HAP-1 (cell line): ENCODE measurements around the gene ARHGAP20.
"Not testable (repeated sequence)": the region's sequence is repeated elsewhere in the genome, so short reads cannot be mapped to it uniquely, and the experiment has no call there.

Source experiments
- DNase-seq, 2 experiments: peaks; one replicate each; pipeline ENCODE4 v3.0.0-alpha.2; 2016 to 2020; ENCODE audit warnings: low spot score in 2 of 2
- H3K27me3 ChIP-seq: fragments of 250-450 bp; sonication (Bioruptor Pico); 2 replicates; pipeline ENCODE4 v1.5.1; 2020; ENCODE audit warnings: low read depth, mild to moderate bottlenecking, moderate library complexity
- H3K36me3 ChIP-seq: fragments of 250-450 bp; sonication (Bioruptor Pico); replicated peaks from 2 replicates; pipeline ENCODE4 v1.5.1; 2020; ENCODE audit warnings: mild to moderate bottlenecking
- H3K4me1 ChIP-seq: fragments of 250-450 bp; sonication (Bioruptor Pico); 2 replicates; pipeline ENCODE4 v1.5.1; 2020; ENCODE audit warnings: mild to moderate bottlenecking
- H3K4me3 ChIP-seq: fragments of 250-450 bp; sonication (Bioruptor Pico); 2 replicates; pipeline ENCODE4 v1.5.1; 2020; ENCODE audit warnings: mild to moderate bottlenecking, moderate library complexity
- H3K9me3 ChIP-seq: fragments of 250-450 bp; sonication (Bioruptor Pico); 2 replicates; pipeline ENCODE4 v1.5.1; 2020; ENCODE audit warnings: mild to moderate bottlenecking, moderate library complexity
- in situ Hi-C: fragments of 300-500 bp; cut with MboI; formaldehyde crosslinking; loops from 3 replicates; pipeline ENCODE4 v1.14.3; 2020; ENCODE audit warnings: low sequenced_read_pairs, inconsistent platforms, mixed read lengths

The ARHGAP20 gene

GRCh38 chr11:110621826-110622225 lies 90.4 kb downstream of the ARHGAP20 start:
- Histone ChIP-seq H3K27me3 (no peaks in the 10 kb centered on the region), H3K4me3 (no peak overlapping the region), H3K36me3 (no peaks in the 10 kb centered on the region), H3K4me1 (no peaks in the 10 kb centered on the region), H3K9me3 (no peaks in the 10 kb centered on the region)
- in situ Hi-C loops = no loop called here
- no peak for DNase-seq

- DNase-seq, H3K4me3 ChIP-seq, H3K27me3 ChIP-seq, H3K9me3 ChIP-seq, H3K36me3 ChIP-seq, H3K4me1 ChIP-seq, in situ Hi-C loops: not testable (repeated sequence)
Observed at GRCh38 chr11:110619366-110619765, 92.9 kb downstream of the ARHGAP20 start.

GRCh38 chr11:110614031-110614430 lies 98.2 kb downstream of the ARHGAP20 start:
- no peak overlapping the region for H3K4me3 ChIP-seq
- H3K4me1 ChIP-seq = no peaks in the 10 kb centered on the region
- peaks cover 4% of the 10 kb centered on the region for H3K27me3 ChIP-seq
- in situ Hi-C loops = no loop called here
- no peaks in the 10 kb centered on the region for H3K9me3 ChIP-seq
- DNase-seq = no peak
- H3K36me3 ChIP-seq = no peaks in the 10 kb centered on the region

GRCh38 chr11:110613197-110613918 lies 98.9 kb downstream of the ARHGAP20 start:
- no peak for DNase-seq
- in situ Hi-C loops = no loop called here
- no peak overlapping the region for H3K4me3 ChIP-seq
- no peaks in the 10 kb centered on the region for H3K9me3 ChIP-seq
- H3K27me3 ChIP-seq = peaks cover 4% of the 10 kb centered on the region
- H3K4me1 ChIP-seq = no peaks in the 10 kb centered on the region
- H3K36me3 ChIP-seq = no peaks in the 10 kb centered on the region

GRCh38 chr11:110606415-110606814 lies 105.8 kb downstream of the ARHGAP20 start:
- Histone ChIP-seq H3K36me3 (no peaks in the 10 kb centered on the region), H3K4me3 (no peak overlapping the region), H3K27me3 (no peaks in the 10 kb centered on the region; the same call in 1 of the 2 replicates), H3K4me1 (no peaks in the 10 kb centered on the region), H3K9me3 (no peaks in the 10 kb centered on the region)
- no peak for DNase-seq
- in situ Hi-C loops = no loop called here

GRCh38 chr11:110601936-110602335 lies 110.3 kb downstream of the ARHGAP20 start:
- no peak for DNase-seq
- in situ Hi-C loops = no loop called here

GRCh38 chr11:110600322-110600721 lies 111.9 kb downstream of the ARHGAP20 start:
- H3K4me3 ChIP-seq = no peak overlapping the region
- H3K4me1 ChIP-seq = no peaks in the 10 kb centered on the region
- no peak for DNase-seq
- in situ Hi-C loops = no loop called here
- H3K27me3 ChIP-seq = no peaks in the 10 kb centered on the region
- no peaks in the 10 kb centered on the region for H3K9me3 ChIP-seq
- no peaks in the 10 kb centered on the region for H3K36me3 ChIP-seq

More at GRCh38 chr11:110601936-110602335, 110.3 kb downstream of the ARHGAP20 start:
- Histone ChIP-seq H3K9me3 (no peaks in the 10 kb centered on the region), H3K36me3 (no peaks in the 10 kb centered on the region), H3K4me1 (no peaks in the 10 kb centered on the region), H3K27me3 (no peaks in the 10 kb centered on the region; the same call in 1 of the 2 replicates), H3K4me3 (no peak overlapping the region)

- no peaks in the 10 kb centered on the region for H3K27me3 ChIP-seq
- no peak overlapping the region for H3K4me3 ChIP-seq
- no peak for DNase-seq
- in situ Hi-C loops = no loop called here
- H3K4me1 ChIP-seq = no peaks in the 10 kb centered on the region
- no peaks in the 10 kb centered on the region for H3K36me3 ChIP-seq
- no peaks in the 10 kb centered on the region for H3K9me3 ChIP-seq
Observed at GRCh38 chr11:110599207-110599606, 113.0 kb downstream of the ARHGAP20 start.

GRCh38 chr11:110598725-110599124 lies 113.5 kb downstream of the ARHGAP20 start:
- DNase-seq = no peak
- no peak overlapping the region for H3K4me3 ChIP-seq
- no peaks in the 10 kb centered on the region for H3K4me1 ChIP-seq
- H3K36me3 ChIP-seq = no peaks in the 10 kb centered on the region
- H3K27me3 ChIP-seq = no peaks in the 10 kb centered on the region
- H3K9me3 ChIP-seq = no peaks in the 10 kb centered on the region
- in situ Hi-C loops = no loop called here

GRCh38 chr11:110587972-110588371 lies 124.3 kb downstream of the ARHGAP20 start:
- Histone ChIP-seq H3K36me3 (no peaks in the 10 kb centered on the region), H3K4me1 (no peaks in the 10 kb centered on the region), H3K4me3 (no peak overlapping the region), H3K27me3 (no peaks in the 10 kb centered on the region), H3K9me3 (no peaks in the 10 kb centered on the region)
- no peak for DNase-seq
- in situ Hi-C loops = no loop called here

GRCh38 chr11:110587129-110587528 lies 125.1 kb downstream of the ARHGAP20 start:
- Histone ChIP-seq H3K36me3 (no peaks in the 10 kb centered on the region), H3K4me3 (no peak overlapping the region), H3K9me3 (no peaks in the 10 kb centered on the region), H3K27me3 (no peaks in the 10 kb centered on the region), H3K4me1 (no peaks in the 10 kb centered on the region)
- in situ Hi-C loops = no loop called here
- no peak for DNase-seq

GRCh38 chr11:110584150-110584549 lies 128.1 kb downstream of the ARHGAP20 start:
- no peaks in the 10 kb centered on the region for H3K36me3 ChIP-seq
- in situ Hi-C loops = no loop called here
- no peaks in the 10 kb centered on the region for H3K9me3 ChIP-seq
- no peaks in the 10 kb centered on the region for H3K4me1 ChIP-seq
- no peak overlapping the region for H3K4me3 ChIP-seq
- no peak for DNase-seq
- no peaks in the 10 kb centered on the region for H3K27me3 ChIP-seq

GRCh38 chr11:110582728-110583432 lies 129.4 kb downstream of the ARHGAP20 start:
- H3K36me3 ChIP-seq = no peaks in the 10 kb centered on the region
- H3K4me3 ChIP-seq = no peak overlapping the region
- H3K9me3 ChIP-seq = no peaks in the 10 kb centered on the region
- in situ Hi-C loops = no loop called here
- no peaks in the 10 kb centered on the region for H3K27me3 ChIP-seq
- DNase-seq = no peak
- H3K4me1 ChIP-seq = no peaks in the 10 kb centered on the region

GRCh38 chr11:110580571-110580970 lies 131.7 kb downstream of the ARHGAP20 start:
- Histone ChIP-seq H3K36me3 (no peaks in the 10 kb centered on the region), H3K9me3 (no peaks in the 10 kb centered on the region), H3K27me3 (no peaks in the 10 kb centered on the region), H3K4me3 (no peak overlapping the region), H3K4me1 (no peaks in the 10 kb centered on the region)
- DNase-seq = no peak
- in situ Hi-C loops = no loop called here
